A673 (cell line): Measurements from ENCODE around the gene DNAH3. TPM values are rescaled to one million over a fixed set of nuclear protein-coding genes. Genes with fewer than 3 reads are reported as not detected.

ENCODE experiments used
- BruUV-seq: library from RNA; stranded (reverse); fragments of 400-500 nt; replicated peaks from 2 replicates; lab custom pipeline; 2021; lab: Mats Ljungman, UMichigan
- CTCF ChIA-PET: fragments of 300-600 bp; sonication (Branson Sonifier 250); formaldehyde crosslinking; loops from one replicate; lab custom pipeline; 2022; ENCODE audit warnings: antibody characterized with exemption; lab: Charles Lee
- POLR2A ChIA-PET: fragments of 300-600 bp; sonication (Branson Sonifier 250); formaldehyde crosslinking; loops from one replicate; lab custom pipeline; 2022; ENCODE audit warnings: antibody characterized with exemption; ENCODE audit not compliant: low non-redundant PET; lab: Charles Lee
- DNase-seq: peaks from one replicate; pipeline ENCODE4 v3.0.0-alpha.2; 2015; ENCODE audit warnings: low spot score
- H3K27ac ChIP-seq: fragments of 200-600 bp; sonication (generic); 2 replicates; pipeline ENCODE4 v1.5.1; 2016; ENCODE audit warnings: mixed run types, low read depth, mild to moderate bottlenecking, mixed read lengths, antibody characterized with exemption, low read length; ENCODE audit not compliant: poor library complexity, severe bottlenecking
- H3K27me3 ChIP-seq: fragments of 200-600 bp; sonication (generic); replicated peaks from 2 replicates; pipeline ENCODE4 v1.6.1; 2017; ENCODE audit warnings: mixed run types, low read depth, mild to moderate bottlenecking, mixed read lengths, antibody characterized with exemption, low read length; ENCODE audit not compliant: insufficient read depth, poor library complexity
- H3K36me3 ChIP-seq: fragments of 200-600 bp; sonication (generic); 2 replicates; pipeline ENCODE4 v1.6.1; 2016; ENCODE audit warnings: mixed run types, mild to moderate bottlenecking, mixed read lengths, antibody characterized with exemption, low read length; ENCODE audit not compliant: insufficient read depth, poor library complexity, severe bottlenecking
- H3K4me1 ChIP-seq: fragments of 200-600 bp; sonication (generic); 2 replicates; pipeline ENCODE4 v1.6.1; 2017; ENCODE audit warnings: mixed run types, mild to moderate bottlenecking, mixed read lengths, antibody characterized with exemption, low read length; ENCODE audit not compliant: insufficient read depth, poor library complexity, severe bottlenecking
- H3K4me3 ChIP-seq: fragments of 200-600 bp; sonication (generic); 2 replicates; pipeline ENCODE4 v1.5.1; 2016; ENCODE audit warnings: low read depth, mixed run types, mild to moderate bottlenecking, mixed read lengths, low read length; ENCODE audit not compliant: poor library complexity, severe bottlenecking
- H3K9me3 ChIP-seq: fragments of 200-600 bp; sonication (generic); 2 replicates; pipeline ENCODE4 v1.6.1; 2016; ENCODE audit warnings: mixed run types, low read depth, mild to moderate bottlenecking, mixed read lengths, antibody characterized with exemption, low read length; ENCODE audit not compliant: poor library complexity, severe bottlenecking
- EZH2 ChIP-seq: fragments of 200-600 bp; sonication (generic); IDR thresholded peaks from 2 replicates; pipeline ENCODE4 v1.6.1; 2017; ENCODE audit warnings: borderline replicate concordance, low read depth, mild to moderate bottlenecking, mixed read lengths, antibody characterized with exemption, low read length; ENCODE audit not compliant: poor library complexity, severe bottlenecking
- intact Hi-C: fragments of 100-400 bp; cut with micrococcal nuclease; formaldehyde crosslinking; loops from one replicate; pipeline ENCODE4 v1.10.0; 2022; ENCODE audit not compliant: unreplicated experiment
- total RNA-seq: library from RNA; stranded (reverse); gene quantifications from 2 replicates; pipeline ENCODE4 v1.2.3, GENCODE V29; 2021
- TF ChIP-seq, protein P1 (sequence below): fragments of 300-800, 200-600 bp; sonication (generic); conservative IDR thresholded peaks from 2 replicates; pipeline ENCODE4 v1.5.1; 2017; ENCODE audit warnings: low read depth, mild to moderate bottlenecking, antibody characterized with exemption, low read length, moderate library complexity, mixed read lengths

Gene DNAH3
- total RNA-seq, 1 experiment from 2014 or later, result not detected

DNA sequence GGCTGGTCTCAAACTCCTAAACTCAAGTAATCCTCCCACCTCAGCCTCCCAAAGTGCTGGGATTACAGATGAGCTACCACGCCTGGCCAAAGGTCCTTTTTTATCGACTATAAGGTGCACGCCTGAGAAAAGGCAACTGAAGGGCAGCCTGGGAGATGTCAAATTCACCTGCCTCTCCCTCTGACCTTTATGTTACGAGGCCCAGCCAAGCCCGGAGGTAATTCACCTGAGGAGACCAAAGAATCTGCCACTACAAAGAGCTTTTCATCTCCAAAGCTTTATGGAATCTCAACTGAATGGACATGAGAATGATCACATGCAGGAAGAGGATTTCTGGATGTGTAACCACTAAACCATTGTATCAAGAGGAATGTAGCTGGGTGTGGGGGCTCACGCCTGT is 212.9 kb downstream of the DNAH3 start:
- Histone ChIP-seq H3K4me3 (no peak overlapping the region), H3K27ac (no peak overlapping the region), H3K36me3 (no peaks in the 10 kb centered on the region), H3K27me3 (no peaks in the 10 kb centered on the region), H3K9me3 (no peaks in the 10 kb centered on the region), H3K4me1 (no peaks in the 10 kb centered on the region)
- no peak for TF ChIP-seq EZH2
- TF ChIP-seq, protein P1, sequence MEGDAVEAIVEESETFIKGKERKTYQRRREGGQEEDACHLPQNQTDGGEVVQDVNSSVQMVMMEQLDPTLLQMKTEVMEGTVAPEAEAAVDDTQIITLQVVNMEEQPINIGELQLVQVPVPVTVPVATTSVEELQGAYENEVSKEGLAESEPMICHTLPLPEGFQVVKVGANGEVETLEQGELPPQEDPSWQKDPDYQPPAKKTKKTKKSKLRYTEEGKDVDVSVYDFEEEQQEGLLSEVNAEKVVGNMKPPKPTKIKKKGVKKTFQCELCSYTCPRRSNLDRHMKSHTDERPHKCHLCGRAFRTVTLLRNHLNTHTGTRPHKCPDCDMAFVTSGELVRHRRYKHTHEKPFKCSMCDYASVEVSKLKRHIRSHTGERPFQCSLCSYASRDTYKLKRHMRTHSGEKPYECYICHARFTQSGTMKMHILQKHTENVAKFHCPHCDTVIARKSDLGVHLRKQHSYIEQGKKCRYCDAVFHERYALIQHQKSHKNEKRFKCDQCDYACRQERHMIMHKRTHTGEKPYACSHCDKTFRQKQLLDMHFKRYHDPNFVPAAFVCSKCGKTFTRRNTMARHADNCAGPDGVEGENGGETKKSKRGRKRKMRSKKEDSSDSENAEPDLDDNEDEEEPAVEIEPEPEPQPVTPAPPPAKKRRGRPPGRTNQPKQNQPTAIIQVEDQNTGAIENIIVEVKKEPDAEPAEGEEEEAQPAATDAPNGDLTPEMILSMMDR, result no peak
- intact Hi-C loops, result no loop called here
- BruUV-seq, result no TSS peak
- no peak for DNase-seq
- ChIA-PET POLR2A (interaction anchor here (0.6 kb wide), 2 partner anchors 37 to 326 kb away, joined by 20 to 28 read pairs; partner anchors contain the start of genes DCUN1D3 and LYRM1), CTCF (no interaction called here)

DNA sequence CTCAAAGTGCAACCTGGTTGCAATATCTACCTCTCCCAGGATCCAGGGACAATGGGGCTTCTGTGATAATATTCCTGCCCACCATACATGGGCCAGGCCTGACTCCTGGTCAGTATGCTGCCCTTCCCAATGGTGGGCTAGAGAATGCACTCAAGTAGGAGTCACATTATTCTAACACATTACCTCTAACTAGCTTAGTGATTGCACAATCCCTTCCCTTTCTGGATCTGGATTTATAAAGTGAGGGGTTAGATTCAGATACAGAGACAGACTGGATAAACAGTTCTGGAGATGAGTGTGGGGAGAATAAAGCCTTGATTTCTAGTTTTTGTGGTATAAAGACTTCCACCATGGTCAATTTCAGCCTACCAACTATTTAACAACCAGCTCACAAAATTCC is 217.1 kb downstream of the DNAH3 start:
- CTCF ChIA-PET, result no interaction called here
- Histone ChIP-seq H3K4me3 (no peak overlapping the region), H3K36me3 (no peaks in the 10 kb centered on the region), H3K27ac (no peak overlapping the region), H3K4me1 (no peaks in the 10 kb centered on the region), H3K9me3 (no peaks in the 10 kb centered on the region), H3K27me3 (no peaks in the 10 kb centered on the region)
- DNase-seq, result no peak
- no TSS peak for BruUV-seq
- POLR2A ChIA-PET, result no interaction called here
- intact Hi-C loops, result no loop called here
- TF ChIP-seq, protein P1, result no peak
- no peak for TF ChIP-seq EZH2

DNA sequence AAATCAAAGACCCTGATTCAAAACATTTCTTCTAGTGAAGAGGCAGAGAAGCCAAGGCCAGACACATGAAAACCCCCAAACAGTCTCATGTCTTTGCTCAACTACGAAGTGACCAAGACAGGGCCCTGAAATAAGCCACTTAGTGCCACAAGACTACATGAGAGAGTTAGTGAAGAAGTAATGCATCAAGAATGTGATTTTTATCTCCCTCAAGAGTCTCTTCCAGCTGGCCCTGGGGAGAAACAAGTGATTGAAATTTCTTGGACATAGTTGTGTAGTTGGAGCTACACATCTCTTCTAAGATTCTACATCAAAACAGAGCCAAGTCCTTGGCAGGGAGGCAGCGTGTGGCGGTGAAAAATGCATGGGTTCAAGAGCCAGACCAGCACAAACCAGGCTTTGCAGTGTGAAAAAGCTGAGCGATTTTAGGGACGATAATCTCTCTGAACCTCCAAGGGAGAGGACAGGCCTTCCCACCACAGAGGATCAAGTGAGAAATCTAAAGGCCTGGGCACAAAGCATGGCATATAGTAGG is 219.5 kb downstream of the DNAH3 start:
- no peak overlapping the region for H3K27ac ChIP-seq
- no peak for DNase-seq
- H3K9me3 ChIP-seq, result no peaks in the 10 kb centered on the region
- no peaks in the 10 kb centered on the region for H3K27me3 ChIP-seq
- no peaks in the 10 kb centered on the region for H3K36me3 ChIP-seq
- TF ChIP-seq EZH2, result no peak
- TF ChIP-seq, protein P1, result no peak
- no peak overlapping the region for H3K4me3 ChIP-seq
- intact Hi-C loops, result no loop called here
- no TSS peak for BruUV-seq
- CTCF ChIA-PET, result no interaction called here
- POLR2A ChIA-PET, result no interaction called here
- H3K4me1 ChIP-seq, result no peaks in the 10 kb centered on the region
